ENCODE measurements around the gene LRRFIP2.
"Not testable (repeated sequence)": the region's sequence is repeated elsewhere in the genome, so short reads cannot be mapped to it uniquely, and the experiment has no call there.

LRRFIP2 gene, protein sequence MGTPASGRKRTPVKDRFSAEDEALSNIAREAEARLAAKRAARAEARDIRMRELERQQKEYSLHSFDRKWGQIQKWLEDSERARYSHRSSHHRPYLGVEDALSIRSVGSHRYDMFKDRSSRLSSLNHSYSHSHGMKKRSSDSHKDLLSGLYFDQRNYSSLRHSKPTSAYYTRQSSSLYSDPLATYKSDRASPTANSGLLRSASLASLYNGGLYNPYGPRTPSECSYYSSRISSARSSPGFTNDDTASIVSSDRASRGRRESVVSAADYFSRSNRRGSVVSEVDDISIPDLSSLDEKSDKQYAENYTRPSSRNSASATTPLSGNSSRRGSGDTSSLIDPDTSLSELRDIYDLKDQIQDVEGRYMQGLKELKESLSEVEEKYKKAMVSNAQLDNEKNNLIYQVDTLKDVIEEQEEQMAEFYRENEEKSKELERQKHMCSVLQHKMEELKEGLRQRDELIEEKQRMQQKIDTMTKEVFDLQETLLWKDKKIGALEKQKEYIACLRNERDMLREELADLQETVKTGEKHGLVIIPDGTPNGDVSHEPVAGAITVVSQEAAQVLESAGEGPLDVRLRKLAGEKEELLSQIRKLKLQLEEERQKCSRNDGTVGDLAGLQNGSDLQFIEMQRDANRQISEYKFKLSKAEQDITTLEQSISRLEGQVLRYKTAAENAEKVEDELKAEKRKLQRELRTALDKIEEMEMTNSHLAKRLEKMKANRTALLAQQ

DNA sequence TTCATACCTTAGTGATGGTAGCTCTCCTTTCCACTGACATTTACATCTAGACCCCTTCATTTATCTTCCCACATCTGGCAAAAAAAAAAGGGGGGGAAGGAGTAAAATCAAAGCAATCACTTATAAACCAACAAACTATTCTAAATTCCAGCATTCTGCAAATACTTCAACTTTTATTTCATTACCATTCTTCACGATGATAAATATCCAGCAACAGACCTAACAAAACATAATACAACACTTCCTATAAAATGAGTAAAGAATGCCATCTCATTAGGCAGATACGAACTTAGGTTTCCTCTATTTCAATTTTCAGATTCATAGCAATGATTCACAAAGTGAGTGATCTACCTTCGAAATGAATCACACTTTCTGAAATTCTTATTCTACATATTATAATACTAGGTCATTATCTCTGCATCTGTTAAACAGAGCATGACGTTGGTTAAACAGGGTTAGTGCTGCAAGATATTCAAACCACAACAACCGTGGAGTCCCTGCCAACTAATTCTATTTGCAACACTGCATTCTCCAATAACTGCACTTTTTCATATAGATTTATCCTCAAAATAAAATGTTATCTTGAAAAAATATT lies at the start of gene LRRFIP2:
Gene LRRFIP2, minus strand, starts transcription at position 51 of the 595 bp plus-strand sequence. CDS start 25,599 bp downstream, outside the sequence.
- DNase-seq, result no peak

DNA sequence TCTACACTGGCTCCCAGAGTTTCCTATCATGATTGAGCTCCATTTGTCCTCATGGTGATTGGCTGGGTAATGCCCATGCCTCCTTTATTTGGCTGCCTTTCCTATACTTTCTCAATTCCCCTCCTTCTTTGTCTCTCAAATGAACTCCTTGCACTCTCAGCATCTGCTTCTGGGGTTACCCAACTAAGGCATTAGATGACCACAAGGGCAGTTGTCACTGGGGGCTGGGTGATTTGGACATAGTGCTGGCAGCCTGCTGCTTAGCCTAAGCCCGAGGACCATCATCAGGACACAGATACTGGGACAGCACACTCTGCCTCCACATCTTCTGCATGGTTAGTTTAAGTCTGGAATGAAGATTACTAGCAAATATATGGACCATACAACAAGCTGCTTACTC lies 49.2 kb upstream of the LRRFIP2 start:
- DNase-seq, result no peak

DNA sequence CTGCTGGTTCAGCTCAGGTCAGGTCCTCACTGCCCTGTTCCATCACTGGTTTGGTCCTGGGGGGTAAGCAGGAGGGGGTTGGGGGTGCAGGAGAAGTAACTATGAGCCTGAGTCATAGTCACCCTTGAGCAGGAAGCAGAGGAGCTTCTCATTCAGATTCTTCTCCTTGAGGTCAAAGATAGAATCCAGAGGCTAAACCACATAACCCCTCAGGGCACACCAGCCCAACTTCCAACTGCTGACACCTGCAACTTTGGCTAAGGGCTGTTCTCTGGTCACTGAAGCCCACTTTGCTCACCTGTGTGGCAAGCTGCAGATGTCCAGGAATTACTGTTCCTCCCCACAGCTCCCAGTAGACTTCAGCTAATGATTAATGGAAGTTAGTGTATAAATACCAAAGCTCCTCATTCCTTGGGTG lies 48.8 kb upstream of the LRRFIP2 start:
- no peak for DNase-seq

DNA sequence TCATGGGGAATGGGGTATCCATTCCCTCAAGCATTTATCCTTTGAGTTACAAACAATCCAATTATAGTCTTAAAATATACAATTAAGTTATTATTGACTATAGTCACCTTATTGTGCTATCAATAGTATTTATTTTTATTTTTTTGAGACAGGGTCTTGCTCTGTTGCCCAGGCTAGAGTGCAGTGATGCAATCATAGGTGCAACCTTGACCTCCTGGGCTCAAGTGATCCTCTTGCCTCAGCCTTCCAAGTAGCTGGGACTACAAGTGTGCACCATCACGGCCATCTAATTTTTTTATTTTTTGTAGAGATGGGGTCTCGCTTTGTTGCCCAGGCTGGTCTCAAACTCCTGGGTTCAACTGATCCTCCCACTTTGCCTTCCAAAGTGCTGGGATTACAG lies 48.2 kb upstream of the LRRFIP2 start:
- DNase-seq, result not testable (repeated sequence)

DNA sequence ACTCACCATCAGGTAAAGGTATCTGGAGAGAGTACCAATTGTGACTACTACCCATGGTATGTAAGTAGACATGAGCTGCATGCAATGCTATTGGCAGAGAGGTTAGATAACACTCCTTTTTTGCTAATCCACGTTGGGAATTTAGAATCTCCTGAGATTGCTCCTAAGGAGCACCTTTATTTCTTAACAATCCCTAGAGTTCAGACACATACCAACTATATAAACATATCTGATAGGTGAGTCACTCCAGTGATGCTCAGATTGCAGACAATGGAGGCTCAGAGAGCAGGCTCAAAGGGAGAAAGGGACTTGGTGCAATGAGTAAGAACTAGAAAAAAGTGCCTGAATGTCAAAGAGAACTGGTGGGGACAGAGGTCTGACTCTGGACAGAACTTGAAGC lies 47.0 kb upstream of the LRRFIP2 start:
- no peak for DNase-seq

DNA sequence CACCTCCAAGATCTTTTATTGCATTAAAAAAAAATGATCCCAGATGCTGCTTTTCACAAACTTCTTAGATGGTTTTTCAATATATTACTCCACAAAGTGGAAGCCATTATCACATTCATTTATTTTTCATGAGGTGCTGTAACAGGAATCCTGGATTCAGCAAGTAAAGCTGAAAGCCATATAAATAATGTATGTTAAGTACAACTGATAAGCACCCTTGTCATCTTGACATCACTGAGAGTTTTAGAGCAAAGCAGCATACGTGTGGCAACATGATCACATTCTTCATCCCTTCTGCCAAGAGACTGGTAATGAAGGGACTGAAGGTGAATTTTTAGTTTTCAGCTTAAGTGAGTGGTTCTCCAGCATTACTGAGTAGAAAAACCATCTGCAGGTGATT lies 44.9 kb upstream of the LRRFIP2 start:
- no peak for DNase-seq

DNA sequence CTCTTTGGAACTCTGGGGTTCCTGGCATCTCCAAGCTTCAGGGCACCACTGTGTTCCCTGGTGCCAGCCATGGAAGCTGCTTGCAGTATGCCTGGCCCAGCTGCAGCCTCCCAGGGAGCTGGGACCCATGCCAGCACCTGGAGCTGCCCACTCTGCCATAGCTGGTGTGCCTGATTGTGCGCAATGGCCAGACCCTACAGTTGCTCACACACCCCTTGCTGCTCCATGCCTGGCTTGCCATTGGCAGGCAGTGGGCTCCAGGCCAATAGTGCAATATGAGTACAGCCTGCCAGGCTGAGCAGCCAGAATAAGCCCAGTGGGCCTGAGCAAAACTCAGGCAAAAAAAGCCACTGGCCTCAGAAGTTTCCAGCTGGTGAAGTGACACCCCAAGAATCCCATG lies 43.8 kb upstream of the LRRFIP2 start:
- no peak for DNase-seq

DNA sequence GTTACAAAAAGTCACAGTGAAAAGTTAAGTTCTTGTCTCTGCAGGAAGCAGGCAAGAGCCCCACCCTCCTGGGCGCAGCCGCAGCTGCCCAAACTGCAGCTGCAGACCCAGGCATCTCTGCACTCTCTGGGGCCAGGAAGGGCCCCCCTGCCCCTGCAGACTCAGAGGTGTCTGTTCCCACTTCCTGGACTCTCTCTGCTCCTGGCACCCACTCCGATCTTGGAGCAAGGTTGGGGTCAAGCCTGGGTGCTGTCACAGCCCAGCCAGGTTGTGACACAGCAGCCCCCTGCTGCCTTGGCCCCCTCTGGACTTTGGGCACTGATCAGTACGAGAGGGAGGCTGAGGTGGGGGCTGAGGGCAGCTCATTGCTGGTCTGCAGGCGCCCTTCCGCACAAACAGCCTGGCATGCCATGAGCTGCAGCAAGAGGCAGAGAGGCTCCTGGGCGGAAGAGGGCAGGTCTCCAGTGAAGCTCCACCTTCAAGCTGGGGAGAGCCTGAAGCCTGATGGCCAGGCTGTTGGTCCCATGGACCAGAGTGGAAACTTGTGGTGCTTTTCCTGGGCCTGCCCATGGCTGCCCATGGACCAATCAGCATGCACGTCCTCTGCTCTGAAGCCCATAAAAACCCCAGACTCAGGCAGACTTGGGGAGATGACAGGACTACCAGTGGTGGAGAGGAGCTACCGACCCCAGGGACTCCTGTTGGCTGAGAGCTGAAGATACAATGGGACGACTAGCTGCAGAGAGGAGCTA lies 42.9 kb upstream of the LRRFIP2 start:
- DNase-seq, result no peak

DNA sequence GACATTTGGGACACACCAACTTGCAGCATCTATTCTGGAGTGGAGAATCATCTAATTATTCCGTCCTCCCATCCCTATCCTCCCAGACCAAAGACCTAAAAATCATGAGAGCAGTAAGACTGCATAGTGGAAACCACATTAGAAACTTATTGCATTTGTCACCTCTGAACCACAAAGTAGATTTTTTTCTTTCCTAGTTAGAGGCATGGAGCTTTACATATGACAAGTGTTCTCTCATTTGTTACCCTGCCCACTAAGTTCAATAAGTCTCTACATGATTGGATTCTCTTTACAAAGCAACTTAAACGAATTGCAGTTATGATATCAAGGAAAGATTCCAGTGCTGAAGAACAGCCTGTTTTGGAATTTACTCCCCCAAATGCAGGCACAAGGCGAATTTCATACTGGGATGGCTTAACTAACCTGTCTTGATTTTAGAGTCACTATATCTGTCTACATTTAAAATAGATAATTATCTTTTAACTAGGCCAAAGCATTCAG lies 42.3 kb upstream of the LRRFIP2 start:
- no peak for DNase-seq

DNA sequence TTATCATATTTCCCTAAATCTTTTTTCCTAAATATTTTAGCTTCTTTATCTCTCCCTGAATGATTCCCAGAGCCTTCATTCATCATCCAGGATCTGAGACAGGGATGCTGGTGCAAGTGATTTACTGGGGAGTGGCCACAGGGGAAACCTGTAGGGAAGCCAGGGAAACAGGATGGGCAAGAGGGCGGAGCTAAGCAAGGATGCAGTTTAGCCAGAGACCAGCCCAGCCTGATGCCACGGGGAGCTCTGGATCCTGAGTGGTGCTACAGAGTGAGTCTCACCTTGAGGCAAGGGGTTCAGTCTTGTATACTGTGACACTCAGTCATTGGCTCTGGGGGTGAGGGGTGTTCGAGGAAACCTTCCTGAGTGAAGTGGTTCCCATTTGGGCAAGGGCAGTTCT lies 39.7 kb upstream of the LRRFIP2 start:
- no peak for DNase-seq

DNA sequence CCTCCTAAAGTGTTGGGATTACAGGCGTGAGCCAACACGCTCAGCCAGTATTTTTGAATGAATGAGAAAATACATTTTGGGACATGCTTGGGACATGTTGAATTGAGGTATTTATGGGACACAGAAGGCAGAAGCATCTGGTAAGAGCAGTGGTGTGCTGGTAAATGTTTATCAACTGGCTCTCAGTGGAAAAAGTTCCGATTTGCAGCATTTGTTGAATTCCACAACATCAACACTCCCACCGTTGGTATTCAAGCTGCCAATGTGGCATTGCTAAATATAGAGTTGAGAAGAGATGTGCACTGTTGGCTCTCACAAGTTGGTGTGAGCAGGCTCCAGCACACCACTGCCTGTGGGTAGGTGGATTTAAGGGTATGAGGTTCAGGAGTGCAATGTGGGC lies 35.8 kb upstream of the LRRFIP2 start:
- no peak for DNase-seq

DNA sequence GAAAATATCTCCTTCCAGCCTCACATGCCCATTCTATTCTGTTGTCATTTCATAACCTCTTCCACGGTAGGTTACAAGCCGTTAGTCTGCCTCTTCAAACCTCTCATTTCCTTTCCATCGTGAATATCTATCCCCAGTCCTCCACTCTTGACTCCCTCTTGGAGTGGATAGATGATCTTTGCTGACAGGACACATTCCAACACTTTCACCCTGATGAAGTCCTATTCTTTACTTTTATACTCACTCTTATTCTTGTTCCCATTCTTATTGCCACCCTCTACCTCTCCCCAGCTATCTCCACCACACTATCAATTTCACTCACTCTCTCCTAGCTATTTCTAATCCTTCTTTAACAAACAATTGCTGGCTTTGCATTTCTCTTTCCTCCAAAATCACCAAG lies 34.2 kb upstream of the LRRFIP2 start:
- not testable (repeated sequence) for DNase-seq

DNA sequence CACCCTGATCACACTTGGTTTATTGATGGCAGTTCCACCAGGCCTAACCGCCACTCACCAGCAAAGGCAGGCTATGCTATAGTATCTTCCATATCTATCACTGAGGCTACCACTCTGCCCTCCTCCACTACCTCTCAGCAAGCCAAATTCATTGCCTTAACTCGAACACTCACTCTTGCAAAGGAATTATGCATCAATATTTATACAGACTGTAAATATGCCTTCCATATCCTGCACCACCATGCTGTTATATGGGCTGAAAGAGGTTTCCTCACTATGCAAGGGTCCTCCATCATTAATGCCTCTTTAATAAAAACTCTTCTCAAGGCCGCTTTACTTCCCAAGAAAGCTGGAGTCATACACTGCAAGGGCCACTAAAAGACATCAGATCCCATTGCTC lies 33.6 kb upstream of the LRRFIP2 start:
- not testable (repeated sequence) for DNase-seq

DNA sequence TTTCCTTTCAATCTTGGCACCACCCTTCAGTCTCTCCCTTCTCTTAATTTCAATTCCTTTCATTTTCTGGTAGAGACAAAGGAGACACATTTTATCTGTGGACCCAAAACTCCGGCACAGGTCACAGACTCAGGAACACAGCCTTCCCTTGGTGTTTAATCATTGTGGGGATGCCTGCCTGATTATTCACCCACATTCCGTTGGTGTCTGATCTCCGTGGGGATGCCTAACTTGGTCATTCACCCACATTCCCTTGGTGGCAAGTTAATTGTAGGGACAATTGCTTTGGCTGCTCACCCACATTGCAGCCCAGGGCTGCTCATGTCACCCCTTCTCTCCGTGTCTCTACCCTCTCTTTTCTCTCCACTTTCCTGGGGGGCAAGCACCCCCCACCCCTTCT lies 31.7 kb upstream of the LRRFIP2 start:
- DNase-seq, result not testable (repeated sequence)

DNA sequence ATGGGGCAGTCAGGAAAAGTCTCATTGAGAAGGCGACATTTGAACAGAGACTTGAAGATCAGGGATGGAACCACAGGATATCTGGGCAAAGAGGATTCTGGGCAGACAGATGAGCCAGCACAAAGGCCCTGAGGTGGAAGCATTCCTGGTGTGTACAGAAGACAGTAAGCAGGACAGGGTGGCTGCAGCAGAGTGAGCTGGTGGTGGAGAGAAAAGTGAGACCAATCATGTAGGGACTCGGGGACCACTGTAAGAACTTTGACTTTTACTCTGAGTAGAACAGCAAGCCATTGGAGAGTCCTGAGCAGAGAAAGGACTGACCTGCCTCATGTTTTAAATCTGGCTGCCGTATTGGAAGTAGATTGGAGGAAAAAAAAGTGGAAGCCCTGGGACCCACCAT lies 29.9 kb upstream of the LRRFIP2 start:
- no peak for DNase-seq

DNA sequence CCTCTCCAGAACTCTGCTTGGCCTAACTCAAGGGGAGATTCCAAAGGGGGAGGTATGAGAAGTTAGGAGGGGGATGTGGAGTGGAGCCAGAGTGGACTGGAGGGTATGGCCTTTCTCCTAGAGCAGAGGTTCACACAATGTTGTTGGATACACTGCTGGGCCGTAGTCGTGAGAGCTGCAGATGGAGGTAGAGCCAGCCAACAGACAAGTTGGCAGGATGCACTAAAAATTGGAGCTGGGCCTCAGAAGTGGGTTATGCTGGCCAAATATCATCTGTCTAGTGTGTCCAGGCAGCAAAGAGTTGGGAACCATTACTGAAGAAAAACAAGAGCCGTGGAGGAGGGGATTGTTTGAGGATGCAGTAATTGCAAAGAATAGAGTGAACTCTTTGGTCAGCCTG lies 27.7 kb upstream of the LRRFIP2 start:
- DNase-seq, result no peak

DNA sequence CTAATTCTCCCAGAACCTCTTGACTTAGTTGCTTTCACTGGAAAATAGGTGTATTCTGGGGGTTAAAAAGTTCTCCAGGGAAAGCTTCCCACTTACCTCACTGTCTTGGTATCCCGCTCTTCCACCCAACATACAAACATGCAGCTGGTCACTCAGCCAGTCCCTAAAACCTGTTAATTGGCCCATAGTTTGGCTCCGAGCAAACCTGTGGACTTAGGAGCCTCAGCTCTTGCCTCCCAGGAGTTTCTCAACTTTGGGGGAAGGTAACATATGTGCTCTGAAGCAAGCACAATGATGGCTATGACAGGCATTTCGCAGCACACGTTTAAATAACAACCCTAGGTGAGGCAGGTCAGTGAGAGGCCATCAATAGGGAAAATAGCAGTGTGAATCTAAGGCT lies 25.8 kb upstream of the LRRFIP2 start:
- DNase-seq, result no peak

DNA sequence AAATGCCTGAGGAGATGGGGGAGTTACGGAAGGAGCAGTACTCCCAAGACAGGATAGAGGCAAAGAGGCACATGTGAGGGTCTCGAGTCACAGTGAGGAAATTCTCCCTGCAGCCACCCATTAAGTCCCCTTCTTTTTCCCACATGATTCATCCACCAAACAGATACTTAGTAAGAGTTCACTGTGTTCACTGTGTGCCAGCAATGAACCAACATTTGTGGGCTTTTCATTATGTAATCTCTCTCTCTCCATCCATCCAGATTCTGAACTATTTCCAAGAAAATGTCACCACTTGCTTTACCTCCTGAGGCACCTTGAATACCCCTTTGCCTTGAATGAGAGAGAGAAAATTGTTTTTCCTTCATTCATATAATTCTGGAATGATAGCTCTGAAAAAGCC lies 24.6 kb upstream of the LRRFIP2 start:
- DNase-seq, result no peak

DNA sequence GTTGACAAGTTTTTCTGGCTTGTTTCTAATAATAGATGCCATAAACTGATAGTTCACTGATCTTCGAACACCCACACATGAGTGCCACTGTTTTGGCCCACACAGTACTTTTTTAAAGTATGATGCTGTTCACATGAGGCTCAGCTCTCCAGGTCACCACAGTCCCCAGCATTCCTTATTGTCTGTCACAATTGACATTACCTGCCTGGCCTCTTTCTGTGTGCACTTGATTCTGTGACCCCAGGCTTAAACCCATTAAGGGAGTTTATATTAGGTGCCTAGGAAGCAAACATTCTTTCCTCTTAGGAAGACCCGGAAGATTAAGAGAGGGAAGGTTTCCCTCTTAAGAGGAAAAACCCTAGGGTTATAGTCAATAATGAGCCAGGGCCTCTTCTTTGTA lies 24.2 kb upstream of the LRRFIP2 start:
- no peak for DNase-seq

DNA sequence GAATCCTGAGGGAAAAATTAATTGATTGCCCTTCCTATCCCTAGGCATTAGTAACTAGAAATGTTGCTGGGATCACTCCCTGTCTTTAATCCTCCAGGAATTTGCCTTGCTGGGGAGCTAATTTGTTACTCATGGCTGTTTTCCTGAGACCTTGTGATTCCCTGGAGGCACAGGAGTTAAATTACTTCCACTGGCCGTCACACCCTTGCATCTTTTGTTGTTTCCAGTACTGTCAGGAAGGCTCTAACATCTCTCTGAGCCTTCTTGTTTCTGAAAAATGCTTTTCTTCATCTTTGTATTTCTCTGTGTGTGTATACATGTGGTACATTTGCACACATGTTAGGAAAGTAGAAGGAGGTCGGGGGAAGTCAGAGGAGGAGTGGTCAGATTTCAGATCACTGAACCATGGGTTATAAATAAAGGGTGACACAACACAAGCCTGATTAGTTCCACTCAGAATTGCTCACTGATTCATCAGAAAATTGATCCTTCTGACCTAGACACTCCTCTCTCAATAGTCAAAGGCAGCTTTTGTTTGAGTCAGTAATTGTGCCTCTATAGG lies 23.5 kb upstream of the LRRFIP2 start:
- no peak for DNase-seq

DNA sequence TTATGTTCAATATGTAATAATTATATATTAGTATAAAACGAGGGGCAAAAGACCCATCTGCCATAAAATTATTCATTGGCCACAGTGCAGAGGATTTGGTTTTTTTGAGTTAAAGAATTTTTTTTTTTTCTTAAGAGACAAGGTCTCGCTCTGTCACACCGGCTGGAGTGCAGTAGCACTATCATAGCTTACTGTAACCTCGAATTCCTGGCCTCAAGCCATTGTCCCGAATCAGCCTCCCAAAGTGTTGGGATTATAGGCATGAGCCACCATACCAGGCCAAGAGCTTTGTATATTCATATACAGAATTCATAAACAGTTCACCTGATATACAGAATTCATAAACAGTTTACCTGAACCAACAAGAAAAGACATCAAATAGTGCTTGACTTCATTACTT lies 20.2 kb upstream of the LRRFIP2 start:
- DNase-seq, result no peak

DNA sequence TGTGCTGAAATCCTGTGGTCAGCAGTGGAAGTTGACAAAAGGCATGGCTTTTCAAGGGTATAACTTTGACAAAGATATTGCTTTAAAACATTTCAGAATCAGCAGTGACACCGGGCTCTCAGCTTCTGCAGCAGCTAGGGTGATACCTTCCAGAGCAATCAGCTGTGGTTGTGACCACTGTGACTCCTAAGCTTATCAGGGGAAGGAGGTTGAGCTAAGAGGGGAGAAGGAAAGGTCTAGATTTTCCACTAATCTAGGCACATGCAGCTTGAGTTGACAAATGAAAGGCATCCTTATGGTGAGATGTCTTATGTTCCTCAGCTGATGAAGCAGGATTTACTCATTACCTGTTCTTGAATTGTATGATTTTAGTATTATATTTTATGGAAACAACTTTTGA lies 16.3 kb upstream of the LRRFIP2 start:
- no peak for DNase-seq

DNA sequence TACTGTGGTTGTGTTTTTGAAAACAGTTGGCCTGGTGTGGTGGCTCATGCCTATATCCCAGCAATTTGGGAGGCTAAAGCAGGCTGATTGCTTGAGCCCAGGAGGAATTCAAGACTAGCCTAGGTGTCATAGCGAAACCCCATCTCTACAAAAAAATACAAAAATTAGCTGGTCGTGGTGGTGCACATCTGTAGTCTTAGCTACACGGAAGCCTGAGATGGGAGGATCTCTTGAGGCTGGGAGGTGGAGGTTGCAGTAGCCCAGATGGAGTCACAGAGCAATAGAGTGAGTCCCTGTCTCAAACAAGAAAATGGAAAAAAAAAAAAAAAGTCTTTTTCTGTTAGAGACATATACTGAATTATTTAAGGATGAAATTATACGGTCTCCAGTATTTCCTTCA lies 14.7 kb upstream of the LRRFIP2 start:
- no peak for DNase-seq

All from NCI-H510A treated with DMSO at 0.1 percent for 48 hours (cell line).